Naive B cell (primary cell): ENCODE results near the gene NCBP3. TPM values are rescaled to one million over a fixed set of nuclear protein-coding genes. Genes with fewer than 3 reads are reported as not detected.

ENCODE experiments used
- ATAC-seq, 2 donors: fragments of 150-1000 bp; cut with Tn5 transposase; 2 replicates each; pipeline ENCODE4 v1.10.0; 2021; ENCODE audit warnings: low read depth in 2 of 2, mild to moderate bottlenecking in 2 of 2, moderate library complexity in 2 of 2
- DNase-seq: peaks from one replicate; pipeline ENCODE4 v3.0.0; 2022
- H3K27ac Mint-ChIP-seq, 6 donors: one replicate each; pipeline ENCODE4 v1.8.0; 2020 to 2022; ENCODE audit warnings: mild to moderate bottlenecking in 6 of 6, mixed read lengths in 6 of 6, moderate library complexity in 5 of 6, inconsistent platforms in 2 of 6
- H3K27me3 Mint-ChIP-seq, 3 donors: one replicate each; pipeline ENCODE4 v1.8.0; 2021 to 2022; ENCODE audit warnings: mixed read lengths in 3 of 3, mild to moderate bottlenecking in 1 of 3
- H3K36me3 Mint-ChIP-seq, 2 donors: one replicate each; pipeline ENCODE4 v1.8.0; 2020 to 2022; ENCODE audit warnings: mixed read lengths in 2 of 2, inconsistent platforms in 1 of 2, mild to moderate bottlenecking in 1 of 2
- H3K4me1 Mint-ChIP-seq, 3 donors: one replicate each; pipeline ENCODE4 v1.8.0; 2020 to 2022; ENCODE audit warnings: mixed read lengths in 3 of 3, inconsistent platforms in 1 of 3, mild to moderate bottlenecking in 1 of 3, moderate library complexity in 1 of 3
- H3K4me3 Mint-ChIP-seq, 8 donors: one replicate each; pipeline ENCODE4 v1.8.0; 2020 to 2022; ENCODE audit warnings: mild to moderate bottlenecking in 8 of 8, mixed read lengths in 8 of 8, moderate library complexity in 8 of 8, inconsistent platforms in 2 of 8
- H3K9me3 Mint-ChIP-seq, 7 donors: one replicate each; pipeline ENCODE4 v1.8.0; 2020 to 2022; ENCODE audit warnings: mixed read lengths in 7 of 7, mild to moderate bottlenecking in 5 of 7, inconsistent platforms in 2 of 7, moderate library complexity in 1 of 7
- polyA plus RNA-seq, 6 donors: library from polyadenylated mRNA; unstranded; fragments of 300-500 nt; fragmentation: Illumina TruSeq; gene quantifications; one replicate each; pipeline ENCODE4 v1.2.3, GENCODE V29; 2021; ENCODE audit warnings: low read depth in 6 of 6

The NCBP3 gene
- polyA plus RNA-seq, 6 donors from 2014 or later = 9.4 to 34.1 (median 13.2) TPM

GRCh38 chr17:3809135-3809534 lies 36.9 kb downstream of the NCBP3 start:
- Mint-ChIP-seq H3K36me3 (peaks cover 9 to 12% of the 10 kb centered on the region in 2 donors), H3K9me3 (no peaks in the 10 kb centered on the region), H3K27me3 (no peaks in the 10 kb centered on the region), H3K4me1 (peaks cover 21 to 28% (median 22%) of the 10 kb centered on the region in 3 donors), H3K27ac (no peak overlapping the region), H3K4me3 (no peak overlapping the region)
- DNase-seq = no peak
- ATAC-seq = no peak

- DNase-seq (no peak), ATAC-seq (no peak)
- no peaks in the 10 kb centered on the region for H3K9me3 Mint-ChIP-seq
- peaks cover 6 to 12% of the 10 kb centered on the region in 2 donors for H3K36me3 Mint-ChIP-seq
- H3K27me3 Mint-ChIP-seq = no peaks in the 10 kb centered on the region
- H3K4me3 Mint-ChIP-seq = no peak overlapping the region
- H3K27ac Mint-ChIP-seq = peak overlapping the region in 1 of 6 donors; percentile 63
- peaks cover 22 to 31% (median 24%) of the 10 kb centered on the region in 3 donors for H3K4me1 Mint-ChIP-seq
These were observed 37.3 kb downstream of the NCBP3 start for GRCh38 chr17:3808701-3809100.

GRCh38 chr17:3805581-3805980 lies 40.5 kb downstream of the NCBP3 start:
- H3K27me3 Mint-ChIP-seq = no peaks in the 10 kb centered on the region
- H3K27ac Mint-ChIP-seq = peak overlapping the region in 2 of 6 donors; percentile 56 to 79
- DNase-seq (no peak), ATAC-seq (no peak)
- H3K4me3 Mint-ChIP-seq = no peak overlapping the region
- H3K36me3 Mint-ChIP-seq = peaks cover 0 to 8% of the 10 kb centered on the region in 2 donors
- peaks cover 18 to 24% (median 18%) of the 10 kb centered on the region in 3 donors for H3K4me1 Mint-ChIP-seq
- H3K9me3 Mint-ChIP-seq = no peaks in the 10 kb centered on the region

- no peak overlapping the region for H3K4me3 Mint-ChIP-seq
- no peaks in the 10 kb centered on the region for H3K9me3 Mint-ChIP-seq
- peak overlapping the region in 2 of 6 donors; percentile 79 to 81 for H3K27ac Mint-ChIP-seq
- DNase-seq (no peak), ATAC-seq (peak; percentile 27 to 71)
- H3K4me1 Mint-ChIP-seq = peaks cover 8 to 18% (median 9%) of the 10 kb centered on the region in 3 donors
- no peaks in the 10 kb centered on the region for H3K27me3 Mint-ChIP-seq
- H3K36me3 Mint-ChIP-seq = peaks cover 0 to 8% of the 10 kb centered on the region in 2 donors
These were observed 41.5 kb downstream of the NCBP3 start for GRCh38 chr17:3804503-3804931.

GRCh38 chr17:3803308-3803640 lies 42.8 kb downstream of the NCBP3 start:
- Mint-ChIP-seq H3K27ac (peak overlapping the region in 3 of 6 donors; percentile 81 to 94 (median 84)), H3K4me3 (peak overlapping the region in 1 of 8 donors; percentile 17), H3K36me3 (peaks cover 0 to 2% of the 10 kb centered on the region in 2 donors), H3K27me3 (no peaks in the 10 kb centered on the region), H3K9me3 (no peaks in the 10 kb centered on the region), H3K4me1 (peaks cover 14 to 26% (median 16%) of the 10 kb centered on the region in 3 donors)
- ATAC-seq = no peak
- DNase-seq = no peak

GRCh38 chr17:3802461-3803307 lies 43.4 kb downstream of the NCBP3 start:
- no peak for DNase-seq

GRCh38 chr17:3801792-3802191 lies 44.3 kb downstream of the NCBP3 start:
- ATAC-seq = no peak
- Mint-ChIP-seq H3K36me3 (no peaks in the 10 kb centered on the region), H3K4me1 (peaks cover 20 to 31% (median 21%) of the 10 kb centered on the region in 3 donors), H3K4me3 (no peak overlapping the region), H3K27me3 (no peaks in the 10 kb centered on the region), H3K27ac (no peak overlapping the region), H3K9me3 (no peaks in the 10 kb centered on the region)
- DNase-seq = no peak

More at GRCh38 chr17:3802461-3803307, 43.4 kb downstream of the NCBP3 start:
- Mint-ChIP-seq H3K27me3 (no peaks in the 10 kb centered on the region), H3K36me3 (no peaks in the 10 kb centered on the region), H3K4me3 (no peak overlapping the region), H3K4me1 (peaks cover 18 to 29% (median 20%) of the 10 kb centered on the region in 3 donors), H3K9me3 (no peaks in the 10 kb centered on the region), H3K27ac (peak overlapping the region in 4 of 6 donors; percentile 74 to 94 (median 82))
- ATAC-seq = no peak

GRCh38 chr17:3801347-3801746 lies 44.7 kb downstream of the NCBP3 start:
- H3K27ac Mint-ChIP-seq = no peak overlapping the region
- no peak overlapping the region for H3K4me3 Mint-ChIP-seq

GRCh38 chr17:3800362-3801271 lies 45.4 kb downstream of the NCBP3 start, which contains the start of gene ITGAE:
Gene ITGAE (minus strand): TSS chr17:3801188. CDS start chr17:3801144, 44 bp downstream.
- H3K9me3 Mint-ChIP-seq = no peaks in the 10 kb centered on the region
- DNase-seq (no peak), ATAC-seq (no peak)
- no peaks in the 10 kb centered on the region for H3K36me3 Mint-ChIP-seq
- peaks cover 21 to 33% (median 24%) of the 10 kb centered on the region in 3 donors for H3K4me1 Mint-ChIP-seq
- peak within 1 kb of the TSS in 1 of 8 donors; percentile 47 for H3K4me3 Mint-ChIP-seq
- H3K27ac Mint-ChIP-seq = peak within 1 kb of the TSS in 2 of 6 donors; percentile 20 to 78
- H3K27me3 Mint-ChIP-seq = no peaks in the 10 kb centered on the region

More at GRCh38 chr17:3801347-3801746, 44.7 kb downstream of the NCBP3 start:
- Mint-ChIP-seq H3K36me3 (no peaks in the 10 kb centered on the region), H3K27me3 (no peaks in the 10 kb centered on the region), H3K9me3 (no peaks in the 10 kb centered on the region), H3K4me1 (peaks cover 21 to 33% (median 24%) of the 10 kb centered on the region in 3 donors)
- ATAC-seq (no peak), DNase-seq (no peak)

GRCh38 chr17:3799181-3799945 lies 46.7 kb downstream of the NCBP3 start:
- Mint-ChIP-seq H3K4me1 (peaks cover 21 to 30% (median 24%) of the 10 kb centered on the region in 3 donors), H3K9me3 (no peaks in the 10 kb centered on the region), H3K27me3 (no peaks in the 10 kb centered on the region), H3K4me3 (peak overlapping the region in 1 of 8 donors; percentile 25), H3K27ac (peak overlapping the region in 1 of 6 donors; percentile 90), H3K36me3 (no peaks in the 10 kb centered on the region)
- no peak for ATAC-seq
- no peak for DNase-seq

GRCh38 chr17:3798273-3799180 lies 47.5 kb downstream of the NCBP3 start:
- ATAC-seq = peak; percentile 66 to 81
- peak overlapping the region; percentile 24 to 95 (median 78) for H3K27ac Mint-ChIP-seq
- peak; percentile 12 for DNase-seq
- peak overlapping the region in 5 of 8 donors; percentile 39 to 68 (median 51) for H3K4me3 Mint-ChIP-seq
- H3K27me3 Mint-ChIP-seq = no peaks in the 10 kb centered on the region
- no peaks in the 10 kb centered on the region for H3K9me3 Mint-ChIP-seq
- peaks cover 20 to 26% (median 20%) of the 10 kb centered on the region in 3 donors for H3K4me1 Mint-ChIP-seq
- H3K36me3 Mint-ChIP-seq = no peaks in the 10 kb centered on the region

- no peaks in the 10 kb centered on the region for H3K9me3 Mint-ChIP-seq
- no peak for DNase-seq
- no peak for ATAC-seq
- H3K27ac Mint-ChIP-seq = peak overlapping the region in 3 of 6 donors; percentile 48 to 93 (median 77)
- H3K4me3 Mint-ChIP-seq = peak overlapping the region in 1 of 8 donors; percentile 18
- no peaks in the 10 kb centered on the region for H3K36me3 Mint-ChIP-seq
- no peaks in the 10 kb centered on the region for H3K27me3 Mint-ChIP-seq
- H3K4me1 Mint-ChIP-seq = peaks cover 13 to 24% (median 15%) of the 10 kb centered on the region in 3 donors
These were observed 49.2 kb downstream of the NCBP3 start for GRCh38 chr17:3796822-3797170.
